GM21381 (cell line): ENCODE measurements around the gene PSG6.
"Not testable (repeated sequence)": the region's sequence is repeated elsewhere in the genome, so short reads cannot be mapped to it uniquely, and the experiment has no call there.

ENCODE experiments used
- ATAC-seq: cut with Tn5 transposase; IDR thresholded peaks from one replicate; pipeline ENCODE4 v1.9.1; 2021; ENCODE audit warnings: mild to moderate bottlenecking, moderate library complexity; ENCODE audit not compliant: unreplicated experiment

The PSG6 gene

GRCh38 chr19:42911731-42912130 is 6.0 kb downstream of the PSG6 start:
- not testable (repeated sequence) for ATAC-seq

- not testable (repeated sequence) for ATAC-seq
Observed at GRCh38 chr19:42906162-42906561, 11.5 kb downstream of the PSG6 start.

- not testable (repeated sequence) for ATAC-seq
Observed at GRCh38 chr19:42900561-42900960, 17.1 kb downstream of the PSG6 start.

GRCh38 chr19:42899674-42900073 is 18.0 kb downstream of the PSG6 start:
- ATAC-seq = not testable (repeated sequence)

- ATAC-seq = not testable (repeated sequence)
Observed at GRCh38 chr19:42899110-42899509, 18.6 kb downstream of the PSG6 start.

- ATAC-seq = not testable (repeated sequence)
Observed at GRCh38 chr19:42898656-42899055, 19.0 kb downstream of the PSG6 start.

GRCh38 chr19:42897729-42898128 is 20.0 kb downstream of the PSG6 start:
- ATAC-seq = not testable (repeated sequence)

GRCh38 chr19:42890446-42890845 is 27.2 kb downstream of the PSG6 start:
- not testable (repeated sequence) for ATAC-seq

- not testable (repeated sequence) for ATAC-seq
Observed at GRCh38 chr19:42887876-42888445, 29.7 kb downstream of the PSG6 start.

GRCh38 chr19:42882730-42883129 is 35.0 kb downstream of the PSG6 start:
- not testable (repeated sequence) for ATAC-seq

GRCh38 chr19:42882010-42882409 is 35.7 kb downstream of the PSG6 start:
- not testable (repeated sequence) for ATAC-seq

- not testable (repeated sequence) for ATAC-seq
Observed at GRCh38 chr19:42881279-42881678, 36.4 kb downstream of the PSG6 start.

GRCh38 chr19:42880621-42881020 is 37.1 kb downstream of the PSG6 start:
- ATAC-seq = not testable (repeated sequence)

GRCh38 chr19:42879613-42880012 is 38.1 kb downstream of the PSG6 start, which contains the start of gene PSG1:
PSG1 (minus strand) TSS chr19:42879713; CDS start chr19:42879581, 132 bp downstream.
- no peak for ATAC-seq

- ATAC-seq = not testable (repeated sequence)
Observed at GRCh38 chr19:42876596-42876995, 41.1 kb downstream of the PSG6 start.

GRCh38 chr19:42875881-42876280 is 41.8 kb downstream of the PSG6 start:
- ATAC-seq = not testable (repeated sequence)

GRCh38 chr19:42874901-42875813 is 42.5 kb downstream of the PSG6 start:
- not testable (repeated sequence) for ATAC-seq

- not testable (repeated sequence) for ATAC-seq
Observed at GRCh38 chr19:42874136-42874535, 43.6 kb downstream of the PSG6 start.

- no peak for ATAC-seq
Observed at GRCh38 chr19:42872608-42873007, 45.1 kb downstream of the PSG6 start.

- no peak for ATAC-seq
Observed at GRCh38 chr19:42857544-42857867, 60.2 kb downstream of the PSG6 start.

GRCh38 chr19:42856866-42857543 is 60.7 kb downstream of the PSG6 start:
- ATAC-seq = not testable (repeated sequence)
